Upper lobe of left lung (tissue), 6 donors: ENCODE data around the gene EDDM3A. TPM values are rescaled to one million over a fixed set of nuclear protein-coding genes. Genes with fewer than 3 reads are reported as not detected.
A peak's percentile ranks its signal among the peaks of the same experiment; 100 is the strongest.
"Not testable (repeated sequence)": the region's sequence is repeated elsewhere in the genome, so short reads cannot be mapped to it uniquely, and the experiment has no call there.

Source experiments
- ATAC-seq, 2 donors: fragments of 200-7000 bp; cut with Tn5 transposase; one replicate each; pipeline ENCODE4 v1.9.1; 2022; ENCODE audit warnings: mild to moderate bottlenecking in 2 of 2, moderate library complexity in 2 of 2; ENCODE audit not compliant: low FRiP score in 2 of 2
- DNase-seq, 2 donors: peaks; one replicate each; pipeline ENCODE4 v3.0.0-alpha.2; 2019 to 2020
- H3K27ac ChIP-seq, 4 donors: fragments of 200-600 bp; sonication (generic); one replicate each; pipeline ENCODE4 v1.5.1; 2016 to 2019
- H3K27me3 ChIP-seq, 4 donors: fragments of 200-600 bp; sonication (generic); one replicate each; pipeline ENCODE4 v1.5.1; 2017 to 2019
- H3K36me3 ChIP-seq, 4 donors: fragments of 200-600 bp; sonication (generic); one replicate each; pipeline ENCODE4 v1.5.1; 2016 to 2019
- H3K4me1 ChIP-seq, 4 donors: fragments of 200-600 bp; sonication (generic); one replicate each; pipeline ENCODE4 v1.5.1; 2018 to 2019
- H3K4me3 ChIP-seq, 4 donors: fragments of 200-600 bp; sonication (generic); one replicate each; pipeline ENCODE4 v1.5.1; 2017 to 2019; ENCODE audit warnings: mild to moderate bottlenecking in 2 of 4, moderate library complexity in 1 of 4
- H3K9me3 ChIP-seq, 4 donors: fragments of 200-600 bp; sonication (generic); one replicate each; pipeline ENCODE4 v1.5.1; 2018 to 2019
- CTCF ChIP-seq, 6 experiments: fragments of 450-650 bp in 4 of 6; fragments of 200-600 bp in 2 of 6; sonication (generic) in 2 of 6; IDR thresholded peaks; one replicate each; pipeline ENCODE4 v1.5.1; 2016 to 2019; ENCODE audit warnings: antibody characterized with exemption in 6 of 6
- EP300 ChIP-seq, 4 donors: sonication (generic); formaldehyde crosslinking; IDR thresholded peaks; one replicate each; pipeline ENCODE4 v1.5.1; 2017; ENCODE audit warnings: antibody characterized with exemption in 4 of 4, control low read depth in 2 of 4
- POLR2A ChIP-seq, 4 donors: fragments of 450-650 bp; IDR thresholded peaks; one replicate each; pipeline ENCODE4 v1.5.1; 2016 to 2017; ENCODE audit warnings: antibody characterized with exemption in 4 of 4, mild to moderate bottlenecking in 2 of 4
- POLR2AphosphoS5 ChIP-seq, 2 donors: sonication (generic); formaldehyde crosslinking; IDR thresholded peaks; one replicate each; pipeline ENCODE4 v1.5.1; 2017; ENCODE audit warnings: antibody characterized with exemption in 2 of 2
- WGBS, 2 donors: methylation state at CpG; one replicate each; pipeline ENCODE4 v1.1.5; 2017 to 2018; 5-methylcytosine and 5-hydroxymethylcytosine counted together
- total RNA-seq, 6 donors: library from RNA; depleted of rRNA in 4 of 6; stranded (reverse); fragments of >200 nt in 4 of 6; gene quantifications; one replicate each; pipeline versions ENCODE4 v1.1.0 to v1.2.1, GENCODE V29; 2016 to 2021
- donor health status: DM: no; HTN: no; CAD: no; lungs with moderate emphysema.
- donor health status: DM: no; HTN: yes; CAD: no; lungs with severe emphysema.

The EDDM3A gene
- total RNA-seq, 6 donors from 2014 or later: not detected

GRCh38 chr14:20730891-20731290 lies 14.8 kb upstream of the EDDM3A start:
- H3K36me3 ChIP-seq: no peaks in the 10 kb centered on the region
- H3K4me3 ChIP-seq: no peak overlapping the region
- no peaks in the 10 kb centered on the region for H3K27me3 ChIP-seq
- TF ChIP-seq CTCF (IDR thresholded peaks at IDR 0.05) (no peak), POLR2A (IDR thresholded peaks at IDR 0.05) (peak in 1 of 4 donors; percentile 31), EP300 (IDR thresholded peaks at IDR 0.05) (no peak), POLR2AphosphoS5 (IDR thresholded peaks at IDR 0.05) (no peak)
- H3K4me1 ChIP-seq: peaks cover 0 to 6% (median 2%) of the 10 kb centered on the region in 4 donors
- no peak for DNase-seq
- no peaks in the 10 kb centered on the region for H3K9me3 ChIP-seq
- WGBS, 2 donors: 75 to 83% methylated on average over 6 of the region's 6 CpGs
- no peak overlapping the region for H3K27ac ChIP-seq
- ATAC-seq: no peak

DNA sequence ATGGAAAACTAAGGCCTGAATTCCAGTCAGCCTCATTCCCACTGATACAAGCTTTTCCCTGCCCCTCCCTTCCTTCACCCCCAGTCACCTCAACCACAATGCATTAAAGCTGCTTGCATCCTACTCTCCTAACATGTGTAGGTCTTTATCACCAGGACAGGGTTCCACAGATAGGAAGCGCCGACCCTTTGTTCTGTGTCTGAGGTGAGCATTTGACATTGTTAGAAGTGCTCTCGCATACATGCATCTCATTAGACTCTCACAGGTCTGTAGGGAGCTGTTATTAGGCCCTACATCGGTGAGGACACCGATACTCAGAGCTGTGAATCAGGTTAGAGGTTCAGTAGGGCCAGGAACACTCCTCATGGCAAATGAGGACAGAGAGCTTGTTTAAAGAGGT lies 13.2 kb upstream of the EDDM3A start:
- ATAC-seq (no peak), DNase-seq (no peak)
- Histone ChIP-seq H3K9me3 (no peaks in the 10 kb centered on the region), H3K36me3 (no peaks in the 10 kb centered on the region), H3K4me1 (peaks cover 0 to 4% (median 0%) of the 10 kb centered on the region in 4 donors), H3K27me3 (no peaks in the 10 kb centered on the region), H3K4me3 (no peak overlapping the region), H3K27ac (peak overlapping the region in 1 of 4 donors; percentile 4)
- WGBS, 2 donors: 75 to 90% methylated on average over 5 of the region's 5 CpGs
- no peak for TF ChIP-seq POLR2AphosphoS5 (IDR thresholded peaks at IDR 0.05)
- no peak for TF ChIP-seq EP300 (IDR thresholded peaks at IDR 0.05)

DNA sequence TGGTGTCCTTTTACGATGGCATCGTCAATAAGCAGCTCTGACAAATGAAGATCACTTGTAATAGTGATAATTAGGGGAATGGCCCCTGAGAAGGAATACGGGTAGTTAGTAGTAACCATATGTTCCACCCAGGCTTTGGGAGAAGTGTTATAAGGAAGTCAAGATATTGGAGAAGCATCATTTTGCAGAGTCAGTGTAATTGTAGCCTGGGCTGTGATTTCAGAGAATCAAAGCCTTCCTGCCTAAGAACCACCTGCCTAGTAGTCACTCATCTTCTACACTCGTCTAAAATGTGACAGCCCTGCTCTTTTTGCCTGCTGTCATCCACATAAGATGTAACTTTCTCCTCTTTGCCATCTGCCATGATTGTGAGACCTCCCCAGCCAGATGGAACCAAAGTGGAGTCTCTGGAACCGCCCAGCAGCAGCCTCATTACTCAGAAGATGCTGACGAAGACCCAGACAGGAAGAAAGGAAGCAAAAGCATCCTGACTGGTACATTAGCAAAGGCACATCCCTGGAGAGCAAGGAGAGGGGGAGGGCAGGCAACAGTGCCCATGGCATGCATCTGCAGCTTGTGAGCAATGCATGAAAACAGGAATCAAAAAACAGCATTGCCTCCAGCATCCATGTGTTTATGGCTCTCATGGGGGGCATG lies 12.6 kb upstream of the EDDM3A start:
- no peak overlapping the region for H3K4me3 ChIP-seq
- H3K36me3 ChIP-seq: no peaks in the 10 kb centered on the region
- peak overlapping the region in 1 of 4 donors; percentile 15 for H3K27ac ChIP-seq
- TF ChIP-seq POLR2A (IDR thresholded peaks at IDR 0.05) (no peak), CTCF (IDR thresholded peaks at IDR 0.05) (no peak), POLR2AphosphoS5 (IDR thresholded peaks at IDR 0.05) (no peak), EP300 (IDR thresholded peaks at IDR 0.05) (no peak)
- no peaks in the 10 kb centered on the region for H3K9me3 ChIP-seq
- WGBS, 2 donors: 64 to 78% methylated on average over 6 of the region's 6 CpGs
- ATAC-seq (peak in 1 of 2 donors; percentile 65), DNase-seq (peak in 1 of 2 donors; percentile 34)
- H3K4me1 ChIP-seq: peaks cover 0 to 4% (median 0%) of the 10 kb centered on the region in 4 donors
- no peaks in the 10 kb centered on the region for H3K27me3 ChIP-seq

- H3K9me3 ChIP-seq: no peaks in the 10 kb centered on the region
- ATAC-seq (no peak), DNase-seq (no peak)
- 42 to 70% methylated on average over 6 of the region's 6 CpGs for WGBS, 2 donors
- H3K27me3 ChIP-seq: no peaks in the 10 kb centered on the region
- peak overlapping the region in 1 of 4 donors; percentile 15 for H3K27ac ChIP-seq
- TF ChIP-seq POLR2A (IDR thresholded peaks at IDR 0.05) (no peak), CTCF (IDR thresholded peaks at IDR 0.05) (no peak), POLR2AphosphoS5 (IDR thresholded peaks at IDR 0.05) (no peak), EP300 (IDR thresholded peaks at IDR 0.05) (no peak)
- H3K4me1 ChIP-seq: peaks cover 0 to 4% (median 0%) of the 10 kb centered on the region in 4 donors
- no peaks in the 10 kb centered on the region for H3K36me3 ChIP-seq
- no peak overlapping the region for H3K4me3 ChIP-seq
Observed at GRCh38 chr14:20733684-20734429, 11.8 kb upstream of the EDDM3A start.

GRCh38 chr14:20734430-20734806 lies 11.3 kb upstream of the EDDM3A start:
- Histone ChIP-seq H3K36me3 (no peaks in the 10 kb centered on the region), H3K4me1 (peaks cover 0 to 4% (median 0%) of the 10 kb centered on the region in 4 donors), H3K9me3 (no peaks in the 10 kb centered on the region), H3K27ac (no peak overlapping the region), H3K27me3 (no peaks in the 10 kb centered on the region), H3K4me3 (no peak overlapping the region)
- TF ChIP-seq POLR2A (IDR thresholded peaks at IDR 0.05) (no peak), POLR2AphosphoS5 (IDR thresholded peaks at IDR 0.05) (no peak)
- no peak for ATAC-seq
- DNase-seq: no peak
- WGBS, 2 donors: 41 to 43% methylated on average over 4 of the region's 4 CpGs

DNA sequence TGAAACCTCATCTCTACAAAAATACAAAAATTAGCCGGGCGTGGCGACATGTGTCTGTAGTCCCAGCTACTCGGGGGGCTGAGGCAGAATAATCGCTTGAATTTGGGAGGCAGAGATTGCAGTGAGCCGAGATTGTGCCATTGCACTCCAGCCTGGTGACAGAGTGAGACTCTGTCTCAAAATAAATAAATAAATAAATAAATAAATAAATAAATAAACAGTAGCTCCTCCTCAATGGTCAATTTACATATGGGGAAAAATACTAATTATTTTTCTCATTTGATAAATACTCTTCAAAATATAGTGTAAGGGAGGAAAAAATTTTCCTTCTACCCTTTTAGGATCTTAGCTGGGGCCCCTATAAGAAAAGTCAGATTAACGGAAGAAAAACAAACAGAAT lies 7.4 kb upstream of the EDDM3A start:
- DNase-seq, H3K36me3 ChIP-seq, H3K9me3 ChIP-seq, ATAC-seq, H3K27me3 ChIP-seq, H3K27ac ChIP-seq, H3K4me1 ChIP-seq, H3K4me3 ChIP-seq: not testable (repeated sequence)
- 93 to 94% methylated on average over 7 of the region's 7 CpGs for WGBS, 2 donors
